ENCODE results near the gene PTCD2. TPM values are rescaled to one million over a fixed set of nuclear protein-coding genes. Genes with fewer than 3 reads are reported as not detected.
"Not testable (repeated sequence)": the region's sequence is repeated elsewhere in the genome, so short reads cannot be mapped to it uniquely, and the experiment has no call there.

The PTCD2 gene
- total RNA-seq, 4 donors from 2014 or later: 2.7 to 7.2 (median 5.4) TPM

- ATAC-seq: peak; percentile 77
Measured at GRCh38 chr5:72402381-72402890, 82.3 kb downstream of the PTCD2 start.

GRCh38 chr5:72402959-72403628, 82.9 kb downstream of the PTCD2 start:
- WGBS, 2 donors (ENCODE audit: low coverage in 1 of 2): 49 to 57% methylated on average over 4 of the region's 4 CpGs

More at GRCh38 chr5:72402381-72402890, 82.3 kb downstream of the PTCD2 start:
- Histone ChIP-seq H3K4me3 (no peak overlapping the region), H3K36me3 (no peaks in the 10 kb centered on the region), H3K27me3 (no peaks in the 10 kb centered on the region), H3K9me3 (peaks cover 0 to 22% (median 3%) of the 10 kb centered on the region in 3 donors), H3K27ac (peak overlapping the region; percentile 56 to 71 (median 68)), H3K4me1 (peaks cover 5 to 16% (median 11%) of the 10 kb centered on the region in 3 donors)
- TF ChIP-seq CTCF (IDR thresholded peaks at IDR 0.05): no peak
- TF ChIP-seq POLR2AphosphoS5 (IDR thresholded peaks at IDR 0.05): peak; percentile 72
- TF ChIP-seq POLR2A (IDR thresholded peaks at IDR 0.05): no peak
- TF ChIP-seq EP300 (IDR thresholded peaks at IDR 0.05): no peak
- WGBS, 2 donors (ENCODE audit: low coverage in 1 of 2): 3 to 27% methylated on average over 2 of the region's 2 CpGs

GRCh38 chr5:72404771-72405170, 84.6 kb downstream of the PTCD2 start:
- not testable (repeated sequence) for H3K27ac ChIP-seq, H3K27me3 ChIP-seq, ATAC-seq, H3K4me3 ChIP-seq, H3K36me3 ChIP-seq
- H3K4me1 ChIP-seq: peaks cover 5 to 16% (median 11%) of the 10 kb centered on the region in 3 donors
- H3K9me3 ChIP-seq: peaks cover 0 to 20% (median 3%) of the 10 kb centered on the region in 3 donors
- WGBS, 2 donors (ENCODE audit: low coverage in 1 of 2): 95 to 100% methylated on average over 2 to 3 of the region's 3 CpGs

More at GRCh38 chr5:72402959-72403628, 82.9 kb downstream of the PTCD2 start:
- Histone ChIP-seq H3K9me3 (peaks cover 0 to 22% (median 3%) of the 10 kb centered on the region in 3 donors), H3K4me1 (peaks cover 5 to 16% (median 11%) of the 10 kb centered on the region in 3 donors), H3K36me3 (no peaks in the 10 kb centered on the region), H3K4me3 (no peak overlapping the region), H3K27me3 (no peaks in the 10 kb centered on the region), H3K27ac (peak overlapping the region; percentile 56 to 71 (median 68))
- ATAC-seq: peak; percentile 42
- TF ChIP-seq EP300 (IDR thresholded peaks at IDR 0.05) (no peak), POLR2A (IDR thresholded peaks at IDR 0.05) (no peak), CTCF (IDR thresholded peaks at IDR 0.05) (peak in 1 of 4 experiments; percentile 27), POLR2AphosphoS5 (IDR thresholded peaks at IDR 0.05) (peak; percentile 2)

GRCh38 chr5:72407078-72407477, 86.9 kb downstream of the PTCD2 start:
- H3K4me3 ChIP-seq: no peak overlapping the region
- no peaks in the 10 kb centered on the region for H3K9me3 ChIP-seq
- 76 to 90% methylated on average over 3 of the region's 3 CpGs for WGBS, 2 donors (ENCODE audit: low coverage in 1 of 2)
- no peaks in the 10 kb centered on the region for H3K27me3 ChIP-seq
- H3K4me1 ChIP-seq: peaks cover 5 to 14% (median 11%) of the 10 kb centered on the region in 3 donors
- no peaks in the 10 kb centered on the region for H3K36me3 ChIP-seq
- ATAC-seq: no peak
- TF ChIP-seq POLR2AphosphoS5 (IDR thresholded peaks at IDR 0.05): no peak
- no peak for TF ChIP-seq CTCF (IDR thresholded peaks at IDR 0.05)
- TF ChIP-seq POLR2A (IDR thresholded peaks at IDR 0.05): no peak
- no peak for TF ChIP-seq EP300 (IDR thresholded peaks at IDR 0.05)
- no peak overlapping the region for H3K27ac ChIP-seq

- Histone ChIP-seq H3K27me3 (no peaks in the 10 kb centered on the region), H3K27ac (no peak overlapping the region), H3K36me3 (no peaks in the 10 kb centered on the region), H3K4me3 (no peak overlapping the region), H3K4me1 (peaks cover 0 to 9% (median 7%) of the 10 kb centered on the region in 3 donors), H3K9me3 (no peaks in the 10 kb centered on the region)
- 67% methylated on average over 1 to 2 of the region's 2 CpGs for WGBS, 2 donors (ENCODE audit: low coverage in 1 of 2)
- ATAC-seq: no peak
- TF ChIP-seq CTCF (IDR thresholded peaks at IDR 0.05) (no peak), POLR2AphosphoS5 (IDR thresholded peaks at IDR 0.05) (no peak), POLR2A (IDR thresholded peaks at IDR 0.05) (no peak), EP300 (IDR thresholded peaks at IDR 0.05) (no peak)
Measured at GRCh38 chr5:72407541-72407940, 87.4 kb downstream of the PTCD2 start.
